Measurements from ENCODE around the gene TERT.

TERT gene

GRCh38 chr5:1322036-1322900, 27.4 kb upstream of the TERT start:
- H3K27ac ChIP-seq (ENCODE audit: low read length): peak overlapping the region; percentile 96
- no peaks in the 10 kb centered on the region for H3K9me3 ChIP-seq (ENCODE audit: insufficient read depth, low read length, severe bottlenecking)
- no peak overlapping the region for H2AFZ ChIP-seq (ENCODE audit: low read depth, low read length)
- H3K4me1 ChIP-seq (ENCODE audit: insufficient read depth, low read length): peaks cover 64% of the 10 kb centered on the region
- peak overlapping the region; percentile 9; the same call in 1 of the 2 replicates for H3K9ac ChIP-seq (ENCODE audit: low read depth, low read length)
- H3K4me3 ChIP-seq (ENCODE audit: low read depth in 1 of 2, low read length in 2 of 2): no peak overlapping the region
- peaks cover 15% of the 10 kb centered on the region for H4K20me1 ChIP-seq (ENCODE audit: insufficient read depth, low read length)
- H3K36me3 ChIP-seq (ENCODE audit: insufficient read depth, low read length): peaks cover 92% of the 10 kb centered on the region
- TF ChIP-seq EZH2 (IDR thresholded peaks at IDR 0.05; ENCODE audit: borderline replicate concordance, low read depth, low read length, severe bottlenecking) (no peak), CTCF (IDR thresholded peaks at IDR 0.05; ENCODE audit: borderline replicate concordance, extremely low read depth, low read length, poor library complexity, severe bottlenecking) (no peak)
- no peaks in the 10 kb centered on the region for H3K27me3 ChIP-seq (ENCODE audit: insufficient read depth, low read length, poor library complexity)
- peaks cover 39% of the 10 kb centered on the region for H3K79me2 ChIP-seq (ENCODE audit: insufficient read depth, low read length)
- DNase-seq: no peak
- ATAC-seq (ENCODE audit: insufficient read depth, low read depth): no peak
- H3K4me2 ChIP-seq (ENCODE audit: insufficient read depth, low read length): no peak overlapping the region

GRCh38 chr5:1321576-1321975, 26.7 kb upstream of the TERT start:
- no peak for DNase-seq
- peaks cover 71% of the 10 kb centered on the region for H3K4me1 ChIP-seq (ENCODE audit: insufficient read depth, low read length)
- TF ChIP-seq CTCF (IDR thresholded peaks at IDR 0.05; ENCODE audit: borderline replicate concordance, extremely low read depth, low read length, poor library complexity, severe bottlenecking): no peak
- no peak for TF ChIP-seq EZH2 (IDR thresholded peaks at IDR 0.05; ENCODE audit: borderline replicate concordance, low read depth, low read length, severe bottlenecking)
- no peaks in the 10 kb centered on the region for H3K27me3 ChIP-seq (ENCODE audit: insufficient read depth, low read length, poor library complexity)
- peaks cover 92% of the 10 kb centered on the region for H3K36me3 ChIP-seq (ENCODE audit: insufficient read depth, low read length)
- H3K4me2 ChIP-seq (ENCODE audit: insufficient read depth, low read length): no peak overlapping the region
- H3K4me3 ChIP-seq (ENCODE audit: low read depth in 1 of 2, low read length in 2 of 2): no peak overlapping the region
- H4K20me1 ChIP-seq (ENCODE audit: insufficient read depth, low read length): peaks cover 15% of the 10 kb centered on the region
- no peak for ATAC-seq (ENCODE audit: insufficient read depth, low read depth)
- peak overlapping the region; percentile 96; the same call in 1 of the 2 replicates for H3K27ac ChIP-seq (ENCODE audit: low read length)
- no peak overlapping the region for H2AFZ ChIP-seq (ENCODE audit: low read depth, low read length)
- no peak overlapping the region for H3K9ac ChIP-seq (ENCODE audit: low read depth, low read length)
- peaks cover 38% of the 10 kb centered on the region for H3K79me2 ChIP-seq (ENCODE audit: insufficient read depth, low read length)
- H3K9me3 ChIP-seq (ENCODE audit: insufficient read depth, low read length, severe bottlenecking): no peaks in the 10 kb centered on the region

- H2AFZ ChIP-seq (ENCODE audit: low read depth, low read length): no peak overlapping the region
- DNase-seq: no peak
- H3K79me2 ChIP-seq (ENCODE audit: insufficient read depth, low read length): peaks cover 29% of the 10 kb centered on the region
- H3K27ac ChIP-seq (ENCODE audit: low read length): peak overlapping the region; percentile 96
- no peak overlapping the region for H3K4me2 ChIP-seq (ENCODE audit: insufficient read depth, low read length)
- no peak overlapping the region for H3K4me3 ChIP-seq (ENCODE audit: low read depth in 1 of 2, low read length in 2 of 2)
- H3K4me1 ChIP-seq (ENCODE audit: insufficient read depth, low read length): peaks cover 80% of the 10 kb centered on the region
- H3K27me3 ChIP-seq (ENCODE audit: insufficient read depth, low read length, poor library complexity): no peaks in the 10 kb centered on the region
- TF ChIP-seq CTCF (IDR thresholded peaks at IDR 0.05; ENCODE audit: borderline replicate concordance, extremely low read depth, low read length, poor library complexity, severe bottlenecking): no peak
- TF ChIP-seq EZH2 (IDR thresholded peaks at IDR 0.05; ENCODE audit: borderline replicate concordance, low read depth, low read length, severe bottlenecking): no peak
- ATAC-seq (ENCODE audit: insufficient read depth, low read depth): no peak
- no peak overlapping the region for H3K9ac ChIP-seq (ENCODE audit: low read depth, low read length)
- peaks cover 7% of the 10 kb centered on the region for H4K20me1 ChIP-seq (ENCODE audit: insufficient read depth, low read length)
- peaks cover 85% of the 10 kb centered on the region for H3K36me3 ChIP-seq (ENCODE audit: insufficient read depth, low read length)
- H3K9me3 ChIP-seq (ENCODE audit: insufficient read depth, low read length, severe bottlenecking): no peaks in the 10 kb centered on the region
Observed at GRCh38 chr5:1320436-1321344, 25.8 kb upstream of the TERT start.
